Right lobe of liver (tissue), 6 donors: ENCODE measurements around the gene EPM2AIP1. TPM values are rescaled to one million over a fixed set of nuclear protein-coding genes. Genes with fewer than 3 reads are reported as not detected.
A peak's percentile ranks its signal among the peaks of the same experiment; 100 is the strongest.

Experiments used
- ATAC-seq, 4 donors: fragments of 200-7000 bp; cut with Tn5 transposase; one replicate each; pipeline ENCODE4 v1.9.1; 2020; ENCODE audit warnings: mild to moderate bottlenecking in 4 of 4, moderate library complexity in 4 of 4
- DNase-seq, 3 donors: peaks; one replicate each; pipeline ENCODE4 v3.0.0-alpha.2; 2020
- H3K27ac ChIP-seq, 3 donors: fragments of 200-600 bp; one replicate each; pipeline ENCODE4 v1.8.0; 2022
- H3K27me3 ChIP-seq, 2 donors: fragments of 200-600 bp; one replicate each; pipeline ENCODE4 v1.8.0; 2022
- H3K36me3 ChIP-seq, 4 donors: fragments of 200-600 bp; sonication (generic) in 1 of 4; one replicate each; pipeline versions ENCODE4 v1.5.1 to v1.8.0; 2017 to 2022; ENCODE audit warnings: control low read depth in 1 of 4
- H3K4me1 ChIP-seq, 4 donors: fragments of 200-600 bp; sonication (generic) in 1 of 4; one replicate each; pipeline versions ENCODE4 v1.5.1 to v1.8.0; 2017 to 2022; ENCODE audit warnings: control low read depth in 1 of 4
- H3K4me3 ChIP-seq, 3 donors: fragments of 200-600 bp; one replicate each; pipeline ENCODE4 v1.8.0; 2022
- H3K9me3 ChIP-seq, 4 donors: fragments of 200-600 bp; sonication (generic) in 1 of 4; one replicate each; pipeline versions ENCODE4 v1.5.1 to v1.8.0; 2017 to 2022; ENCODE audit warnings: control low read depth in 1 of 4
- CTCF ChIP-seq, 4 donors: fragments of 200-600 bp in 3 of 4; fragments of 450-650 bp in 1 of 4; IDR thresholded peaks; one replicate each; pipeline versions ENCODE4 v1.5.1 to v1.8.0; 2016 to 2022; ENCODE audit warnings: antibody characterized with exemption in 4 of 4, mild to moderate bottlenecking in 2 of 4
- POLR2A ChIP-seq: fragments of 450-650 bp; IDR thresholded peaks from one replicate; pipeline ENCODE4 v1.6.1; 2017; ENCODE audit warnings: antibody characterized with exemption, mild to moderate bottlenecking
- whole genome bisulfite sequencing: methylation state at CpG from one replicate; pipeline ENCODE4 v1.1.6; 2018; ENCODE audit warnings: low coverage, low lambda C conversion rate; ENCODE audit not compliant: insufficient coverage; ENCODE audit errors: missing lambda C conversion rate; 5-methylcytosine and 5-hydroxymethylcytosine counted together
- intact Hi-C, 2 donors: fragments of 100-400 bp; cut with DNase I; formaldehyde crosslinking; loops; one replicate each; pipeline versions ENCODE4 v1.11.2 to v1.14.1; 2022
- total RNA-seq, 6 experiments: library from RNA; depleted of rRNA in 2 of 6; stranded (reverse); fragments of >200 nt in 2 of 6; fragmentation: NEBNext Ultra II Directional in 3 of 6; extraction: Animal tissue kit (Norgen Biotek cat#: 25700) in 3 of 6; gene quantifications; one replicate each; pipeline versions ENCODE4 v1.1.0 to v1.2.4, GENCODE V29; 2016 to 2023
- donor health status: DM: no; HTN: yes; CAD: no.
- donor health status: DM: no; HTN: no; CAD: no.
- donor health status: DM: no; HTN: no; CAD: no.
- donor health status: DM: no; HTN: yes; CAD: no.
- donor health status: DM: no; HTN: yes; CAD: no.

The EPM2AIP1 gene
- total RNA-seq, 6 experiments from 2014 or later: 4.5 to 8.9 (median 6.1) TPM

- H3K27me3 ChIP-seq: no peaks in the 10 kb centered on the region
- no peak for TF ChIP-seq CTCF (IDR thresholded peaks at IDR 0.05)
- TF ChIP-seq POLR2A: no peak
- WGBS: 86% methylated on average over 9 of the region's 28 CpGs
- DNase-seq (peak in 2 of 3 donors; percentile 25 to 35), ATAC-seq (no peak)
- intact Hi-C loops: no loop called here
- H3K4me1 ChIP-seq: peaks cover 0 to 22% (median 4%) of the 10 kb centered on the region in 4 donors
- H3K36me3 ChIP-seq: no peaks in the 10 kb centered on the region
- H3K27ac ChIP-seq: no peak overlapping the region
- H3K4me3 ChIP-seq: peak overlapping the region; percentile 76 to 88 (median 87)
- no peaks in the 10 kb centered on the region for H3K9me3 ChIP-seq
Observed at GRCh38 chr3:36945333-36945980, 47.5 kb downstream of the EPM2AIP1 start.

- ATAC-seq (peak; percentile 66 to 76 (median 70)), DNase-seq (peak; percentile 73 to 83 (median 74))
- Histone ChIP-seq H3K4me1 (peaks cover 0 to 22% (median 4%) of the 10 kb centered on the region in 4 donors), H3K27me3 (no peaks in the 10 kb centered on the region), H3K9me3 (no peaks in the 10 kb centered on the region), H3K4me3 (peak within 1 kb of the TSS; percentile 76 to 88 (median 87)), H3K27ac (peak within 1 kb of the TSS; percentile 80 to 94 (median 92)), H3K36me3 (no peaks in the 10 kb centered on the region)
- intact Hi-C loops: no loop called here
- no CpG with 5 or more reads among the region's 68 CpGs for WGBS
- TF ChIP-seq CTCF (IDR thresholded peaks at IDR 0.05) (no peak), POLR2A (peak; percentile 57)
Observed at GRCh38 chr3:36944641-36945270, 48.2 kb downstream of the EPM2AIP1 start, which contains the start of gene TRANK1. Gene TRANK1, minus strand, starts transcription at chr3:36945054. Its CDS starts 245 bp downstream, at chr3:36944809.

GRCh38 chr3:36944012-36944640 is 48.8 kb downstream of the EPM2AIP1 start:
- under 1% methylated on average over 19 of the region's 56 CpGs for WGBS
- no peak for TF ChIP-seq CTCF (IDR thresholded peaks at IDR 0.05)
- no peak for TF ChIP-seq POLR2A
- Histone ChIP-seq H3K27me3 (no peaks in the 10 kb centered on the region), H3K4me3 (peak overlapping the region; percentile 76 to 88 (median 87)), H3K4me1 (peaks cover 0 to 22% (median 4%) of the 10 kb centered on the region in 4 donors), H3K36me3 (no peaks in the 10 kb centered on the region), H3K9me3 (no peaks in the 10 kb centered on the region), H3K27ac (peak overlapping the region; percentile 80 to 94 (median 92))
- peak; percentile 78 to 81 (median 81) for DNase-seq
- intact Hi-C loops: no loop called here
- peak; percentile 81 to 86 (median 82) for ATAC-seq

GRCh38 chr3:36943601-36944000 is 49.3 kb downstream of the EPM2AIP1 start:
- Histone ChIP-seq H3K27me3 (no peaks in the 10 kb centered on the region), H3K9me3 (no peaks in the 10 kb centered on the region), H3K4me1 (peaks cover 0 to 22% (median 5%) of the 10 kb centered on the region in 4 donors), H3K27ac (peak overlapping the region; percentile 80 to 94 (median 92)), H3K36me3 (no peaks in the 10 kb centered on the region), H3K4me3 (peak overlapping the region; percentile 76 to 88 (median 87))
- no peak for DNase-seq
- intact Hi-C loops: no loop called here
- ATAC-seq: peak in 1 of 4 donors; percentile 11
- TF ChIP-seq CTCF (IDR thresholded peaks at IDR 0.05) (no peak), POLR2A (no peak)
- WGBS: 39% methylated on average over 10 of the region's 10 CpGs
